Endodermal cell (in vitro differentiated cells): ENCODE measurements around the gene MTMR3. TPM values are rescaled to one million over a fixed set of nuclear protein-coding genes. Genes with fewer than 3 reads are reported as not detected.

Experiments used
- DNase-seq: peaks from one replicate; pipeline ENCODE4 v3.0.0-alpha.2; 2017
- H3K27ac ChIP-seq: 2 replicates; pipeline ENCODE4 v1.5.1; 2013; ENCODE audit warnings: mild to moderate bottlenecking, low read depth, low read length, moderate library complexity
- H3K27me3 ChIP-seq: 2 replicates; pipeline ENCODE4 v1.6.1; 2013; ENCODE audit warnings: mild to moderate bottlenecking, low read length, moderate library complexity; ENCODE audit not compliant: insufficient read depth, control insufficient read depth, poor library complexity, severe bottlenecking
- H3K36me3 ChIP-seq: 2 replicates; pipeline ENCODE4 v1.7.0; 2013; ENCODE audit warnings: mild to moderate bottlenecking, low read length, moderate library complexity; ENCODE audit not compliant: control insufficient read depth, insufficient read depth
- H3K4me1 ChIP-seq: one replicate; pipeline ENCODE4 v1.7.0; 2013; ENCODE audit warnings: low read length; ENCODE audit not compliant: control insufficient read depth, insufficient read depth
- H3K4me3 ChIP-seq: 2 replicates; pipeline ENCODE4 v1.5.1; 2013; ENCODE audit warnings: mild to moderate bottlenecking, low read length, moderate library complexity
- H3K9ac ChIP-seq: 2 replicates; pipeline ENCODE4 v1.6.1; 2013; ENCODE audit warnings: mild to moderate bottlenecking, low read length, moderate library complexity; ENCODE audit not compliant: poor library complexity, severe bottlenecking; ENCODE audit errors: extremely low read depth
- H3K9me3 ChIP-seq: 2 replicates; pipeline ENCODE4 v1.6.1; 2013; ENCODE audit warnings: mild to moderate bottlenecking, low read length, moderate library complexity; ENCODE audit not compliant: control insufficient read depth
- H3K27ac Mint-ChIP-seq: 2 replicates; pipeline ENCODE4 v1.8.0; 2020; ENCODE audit warnings: mixed read lengths
- H3K27me3 Mint-ChIP-seq: 2 replicates; pipeline ENCODE4 v1.8.0; 2021; ENCODE audit warnings: mild to moderate bottlenecking, mixed read lengths; ENCODE audit not compliant: insufficient read depth
- H3K36me3 Mint-ChIP-seq: 2 replicates; pipeline ENCODE4 v1.8.0; 2020; ENCODE audit warnings: low read depth, mixed read lengths
- H3K4me1 Mint-ChIP-seq: 2 replicates; pipeline ENCODE4 v1.8.0; 2020; ENCODE audit warnings: mixed read lengths
- H3K4me3 Mint-ChIP-seq: 2 replicates; pipeline ENCODE4 v1.8.0; 2020; ENCODE audit warnings: mild to moderate bottlenecking, moderate library complexity, mixed read lengths
- H3K9me3 Mint-ChIP-seq: 2 replicates; pipeline ENCODE4 v1.8.0; 2020; ENCODE audit warnings: mild to moderate bottlenecking, mixed read lengths
- WGBS, 2 experiments: methylation state at CpG; one replicate each; pipeline versions ENCODE4 v1.1.5 to v1.1.7; 2013; ENCODE audit warnings: missing lambda C conversion rate in 2 of 2, mixed read lengths in 1 of 2; ENCODE audit not compliant: insufficient coverage in 1 of 2, insufficient read length in 1 of 2; 5-methylcytosine and 5-hydroxymethylcytosine counted together
- total RNA-seq, 2 donors: library from RNA; stranded (reverse); fragmentation: NEBNext Ultra II Directional in 1 of 2; extraction: Animal tissue kit (Norgen Biotek cat#: 25700) in 1 of 2; gene quantifications; 2 replicates in 1 of 2; 3 replicates in 1 of 2; pipeline ENCODE4 v1.2.1, GENCODE V29; 2021
- TF ChIP-seq, protein P1 (sequence below): fragments of 200-600 bp; sonication (generic); conservative IDR thresholded peaks from 2 replicates; pipeline ENCODE4 v1.5.0; 2021; ENCODE audit warnings: antibody characterized with exemption, mild to moderate bottlenecking

MTMR3 gene
- total RNA-seq, 2 donors from 2014 or later, result 30.9 to 41.3 TPM

DNA sequence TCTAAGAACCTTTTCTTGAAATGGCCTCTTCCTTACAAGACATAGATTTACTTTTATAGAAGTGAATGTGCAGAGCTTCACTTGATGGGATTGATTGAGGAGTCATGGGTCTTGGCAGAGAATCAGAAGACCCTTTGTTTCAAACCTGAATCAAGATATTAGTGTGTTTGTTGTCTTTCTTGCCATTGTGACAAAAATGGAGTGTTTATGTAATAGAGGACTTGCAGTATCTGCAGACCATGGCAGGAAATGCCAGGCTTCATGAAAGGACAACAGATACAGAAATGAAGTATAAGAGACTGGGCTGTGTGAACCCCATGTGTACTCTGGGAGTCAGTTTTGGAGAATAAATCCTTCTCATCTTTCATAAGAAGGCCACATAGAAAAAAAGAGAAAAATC lies 124.4 kb downstream of the MTMR3 start:
- no peaks in the 10 kb centered on the region for H3K9me3 ChIP-seq
- H3K36me3 ChIP-seq, result peaks cover 55% of the 10 kb centered on the region
- no peak overlapping the region for H3K9ac ChIP-seq
- DNase-seq, result no peak
- no peak overlapping the region for H3K4me3 ChIP-seq
- Mint-ChIP-seq H3K27me3 (no peaks in the 10 kb centered on the region), H3K27ac (no peak overlapping the region), H3K9me3 (no peaks in the 10 kb centered on the region), H3K4me1 (peaks cover 54% of the 10 kb centered on the region), H3K4me3 (no peak overlapping the region), H3K36me3 (peaks cover 13% of the 10 kb centered on the region)
- TF ChIP-seq, protein P1, sequence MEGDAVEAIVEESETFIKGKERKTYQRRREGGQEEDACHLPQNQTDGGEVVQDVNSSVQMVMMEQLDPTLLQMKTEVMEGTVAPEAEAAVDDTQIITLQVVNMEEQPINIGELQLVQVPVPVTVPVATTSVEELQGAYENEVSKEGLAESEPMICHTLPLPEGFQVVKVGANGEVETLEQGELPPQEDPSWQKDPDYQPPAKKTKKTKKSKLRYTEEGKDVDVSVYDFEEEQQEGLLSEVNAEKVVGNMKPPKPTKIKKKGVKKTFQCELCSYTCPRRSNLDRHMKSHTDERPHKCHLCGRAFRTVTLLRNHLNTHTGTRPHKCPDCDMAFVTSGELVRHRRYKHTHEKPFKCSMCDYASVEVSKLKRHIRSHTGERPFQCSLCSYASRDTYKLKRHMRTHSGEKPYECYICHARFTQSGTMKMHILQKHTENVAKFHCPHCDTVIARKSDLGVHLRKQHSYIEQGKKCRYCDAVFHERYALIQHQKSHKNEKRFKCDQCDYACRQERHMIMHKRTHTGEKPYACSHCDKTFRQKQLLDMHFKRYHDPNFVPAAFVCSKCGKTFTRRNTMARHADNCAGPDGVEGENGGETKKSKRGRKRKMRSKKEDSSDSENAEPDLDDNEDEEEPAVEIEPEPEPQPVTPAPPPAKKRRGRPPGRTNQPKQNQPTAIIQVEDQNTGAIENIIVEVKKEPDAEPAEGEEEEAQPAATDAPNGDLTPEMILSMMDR, result no peak
- no peak overlapping the region for H3K27ac ChIP-seq
- no peaks in the 10 kb centered on the region for H3K27me3 ChIP-seq
- peaks cover 48% of the 10 kb centered on the region for H3K4me1 ChIP-seq

DNA sequence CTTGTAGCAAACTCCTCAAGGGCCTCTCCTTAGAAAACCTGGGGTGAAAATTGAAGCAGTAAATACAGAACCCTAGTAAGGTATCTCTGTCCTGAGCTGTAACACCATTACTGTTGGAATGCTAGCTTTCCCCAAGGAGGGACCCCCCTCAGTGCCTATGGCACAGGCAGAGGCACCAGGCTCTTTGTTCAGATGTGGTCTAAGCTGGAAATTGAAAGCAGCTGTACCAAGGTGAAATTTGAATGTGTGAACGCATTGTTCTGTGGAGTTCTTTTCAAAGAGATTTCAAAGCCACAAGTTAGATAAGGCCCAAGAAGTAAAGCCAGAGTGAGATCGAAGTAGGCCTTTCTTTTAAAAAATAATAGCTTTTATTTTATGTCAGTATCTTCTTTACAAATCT lies 125.4 kb downstream of the MTMR3 start:
- H3K4me3 ChIP-seq, result no peak overlapping the region
- TF ChIP-seq, protein P1, result no peak
- H3K4me1 Mint-ChIP-seq, result peaks cover 52% of the 10 kb centered on the region

DNA sequence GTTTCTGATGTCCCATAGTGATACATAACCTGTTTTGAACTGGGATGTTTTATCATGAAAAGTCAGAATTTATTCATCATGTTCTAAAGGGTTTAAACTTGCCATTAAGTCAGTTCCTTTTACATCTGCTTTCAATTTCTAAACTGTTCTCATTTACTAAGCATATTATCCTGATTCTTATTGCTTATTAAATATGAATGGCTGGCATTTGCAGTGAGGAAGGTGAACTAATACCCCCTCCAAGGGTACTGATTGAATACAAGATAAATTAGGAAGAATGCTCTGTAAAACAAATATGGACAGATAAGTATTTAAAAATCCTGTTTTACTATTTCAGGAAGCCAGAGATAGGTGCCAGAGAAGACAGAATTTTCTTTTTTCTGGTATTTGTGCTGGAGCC lies 126.5 kb downstream of the MTMR3 start:
- Histone ChIP-seq H3K9me3 (no peaks in the 10 kb centered on the region), H3K27me3 (no peaks in the 10 kb centered on the region), H3K4me1 (peaks cover 47% of the 10 kb centered on the region), H3K9ac (no peak overlapping the region), H3K36me3 (peaks cover 65% of the 10 kb centered on the region), H3K4me3 (no peak overlapping the region), H3K27ac (no peak overlapping the region)
- Mint-ChIP-seq H3K27me3 (no peaks in the 10 kb centered on the region), H3K4me3 (no peak overlapping the region), H3K36me3 (peaks cover 16% of the 10 kb centered on the region), H3K27ac (peak overlapping the region; percentile 10), H3K9me3 (no peaks in the 10 kb centered on the region), H3K4me1 (peaks cover 53% of the 10 kb centered on the region)
- TF ChIP-seq, protein P1, result no peak
- DNase-seq, result no peak

More for the DNA sequence above, 125.4 kb downstream of the MTMR3 start:
- peak; percentile 58 for DNase-seq
- Mint-ChIP-seq H3K36me3 (peaks cover 16% of the 10 kb centered on the region), H3K9me3 (no peaks in the 10 kb centered on the region), H3K27me3 (no peaks in the 10 kb centered on the region), H3K27ac (no peak overlapping the region), H3K4me3 (no peak overlapping the region)
- H3K27me3 ChIP-seq, result no peaks in the 10 kb centered on the region
- H3K27ac ChIP-seq, result no peak overlapping the region
- peaks cover 56% of the 10 kb centered on the region for H3K36me3 ChIP-seq
- H3K9me3 ChIP-seq, result no peaks in the 10 kb centered on the region
- H3K9ac ChIP-seq, result no peak overlapping the region
- WGBS, 2 experiments, result 65% methylated on average over 2 of the region's 2 CpGs; no CpG with 5 or more reads in 1 of the 2 experiments
- peaks cover 48% of the 10 kb centered on the region for H3K4me1 ChIP-seq
